SK-N-SH treated with all-trans-retinoic acid at 6 μM for 48 hours (cell line): ENCODE data around the gene ACOD1.

Experiments
- ATAC-seq: fragments of 200-7000 bp; cut with Tn5 transposase; 3 replicates; pipeline ENCODE4 v1.9.1; 2020; ENCODE audit warnings: mild to moderate bottlenecking, moderate library complexity
- ARNTL ChIP-seq: fragments of 450-650 bp; formaldehyde crosslinking; IDR thresholded peaks from 2 replicates; pipeline ENCODE4 v1.5.0; 2020; ENCODE audit warnings: low read depth, mild to moderate bottlenecking, moderate library complexity, borderline replicate concordance
- BACH2 ChIP-seq: fragments of 250-450 bp; sonication (Bioruptor Pico); IDR thresholded peaks from 2 replicates; pipeline ENCODE4 v1.9.0; 2021; ENCODE audit warnings: mild to moderate bottlenecking, borderline replicate concordance
- CREB5 ChIP-seq: fragments of 250-450 bp; sonication (Bioruptor Pico); IDR thresholded peaks from 2 replicates; pipeline ENCODE4 v1.5.1; 2020; ENCODE audit warnings: low read depth, mild to moderate bottlenecking, moderate library complexity
- CSDC2 ChIP-seq: fragments of 250-450 bp; sonication (Bioruptor Pico); IDR thresholded peaks from 2 replicates; pipeline ENCODE4 v1.5.0; 2020; ENCODE audit warnings: mild to moderate bottlenecking, moderate library complexity
- ESRRG ChIP-seq: fragments of 250-450 bp; sonication (Bioruptor Pico); IDR thresholded peaks from 2 replicates; pipeline ENCODE4 v1.6.1; 2021; ENCODE audit warnings: mild to moderate bottlenecking
- GLIS3 ChIP-seq: fragments of 250-450 bp; sonication (Bioruptor Pico); IDR thresholded peaks from 2 replicates; pipeline ENCODE4 v1.5.0; 2020; ENCODE audit warnings: mild to moderate bottlenecking, moderate library complexity
- ISL1 ChIP-seq: fragments of 250-450 bp; sonication (Bioruptor Pico); IDR thresholded peaks from 2 replicates; pipeline ENCODE4 v2.1.2; 2022; ENCODE audit warnings: mild to moderate bottlenecking, moderate library complexity
- OSR1 ChIP-seq: fragments of 250-450 bp; sonication (Bioruptor Pico); IDR thresholded peaks from 2 replicates; pipeline ENCODE4 v1.8.0; 2022; ENCODE audit warnings: moderate library complexity, mild to moderate bottlenecking, inconsistent platforms
- PPARA ChIP-seq: fragments of 250-450 bp; sonication (Bioruptor Pico); IDR thresholded peaks from 2 replicates; pipeline ENCODE4 v1.5.0; 2020; ENCODE audit warnings: mild to moderate bottlenecking, borderline replicate concordance
- RARB ChIP-seq: fragments of 250-450 bp; sonication (Bioruptor Pico); IDR thresholded peaks from 2 replicates; pipeline ENCODE4 v1.8.0; 2021; ENCODE audit warnings: mild to moderate bottlenecking, moderate library complexity
- SNAI2 ChIP-seq: fragments of 250-450 bp; sonication (Bioruptor Pico); IDR thresholded peaks from 2 replicates; pipeline ENCODE4 v1.5.0; 2020; ENCODE audit warnings: mild to moderate bottlenecking, moderate library complexity
- TCF4 ChIP-seq: fragments of 250-450 bp; sonication (Bioruptor Pico); IDR thresholded peaks from 2 replicates; pipeline ENCODE4 v1.8.0; 2021; ENCODE audit warnings: mild to moderate bottlenecking, moderate library complexity, borderline replicate concordance
- TOX ChIP-seq: fragments of 250-450 bp; sonication (Bioruptor Pico); IDR thresholded peaks from 2 replicates; pipeline ENCODE4 v1.8.0; 2021; ENCODE audit warnings: mild to moderate bottlenecking, moderate library complexity, borderline replicate concordance
- ZC3H10 ChIP-seq: fragments of 250-450 bp; sonication (Bioruptor Pico); IDR thresholded peaks from 2 replicates; pipeline ENCODE4 v1.5.1; 2021; ENCODE audit warnings: mild to moderate bottlenecking, moderate library complexity
- ZFP3 ChIP-seq: fragments of 250-450 bp; sonication (Bioruptor Pico); IDR thresholded peaks from 2 replicates; pipeline ENCODE4 v1.5.0; 2020; ENCODE audit warnings: mild to moderate bottlenecking, moderate library complexity
- ZNF565 ChIP-seq: fragments of 450-650 bp; formaldehyde crosslinking; conservative IDR thresholded peaks from 2 replicates; pipeline ENCODE4 v1.5.0; 2020; ENCODE audit warnings: low read depth, mild to moderate bottlenecking, moderate library complexity
- ZNF70 ChIP-seq: fragments of 450-650 bp; formaldehyde crosslinking; IDR thresholded peaks from 2 replicates; pipeline ENCODE4 v1.5.0; 2020; ENCODE audit warnings: mild to moderate bottlenecking, moderate library complexity
- ZNF8 ChIP-seq: fragments of 450-650 bp; formaldehyde crosslinking; IDR thresholded peaks from 2 replicates; pipeline ENCODE4 v1.5.0; 2020; ENCODE audit warnings: mild to moderate bottlenecking, moderate library complexity
- TF ChIP-seq, protein P1 (sequence below): fragments of 250-450 bp; sonication (Bioruptor Pico); IDR thresholded peaks from 2 replicates; pipeline ENCODE4 v1.5.1; 2021; ENCODE audit warnings: mild to moderate bottlenecking, moderate library complexity
- TF ChIP-seq, protein P2 (sequence below): fragments of 250-450 bp; sonication (Bioruptor Pico); IDR thresholded peaks from 2 replicates; pipeline ENCODE4 v1.8.0; 2021; ENCODE audit warnings: low read depth, mild to moderate bottlenecking, moderate library complexity, borderline replicate concordance
- TF ChIP-seq, protein P3 (sequence below): fragments of 250-450 bp; sonication (Bioruptor Pico); IDR thresholded peaks from 2 replicates; pipeline ENCODE4 v1.8.0; 2020; ENCODE audit warnings: mild to moderate bottlenecking, moderate library complexity, borderline replicate concordance

Gene ACOD1

GRCh38 chr13:76944456-76944855, 3.9 kb upstream of the ACOD1 start:
- TF ChIP-seq, protein P1, sequence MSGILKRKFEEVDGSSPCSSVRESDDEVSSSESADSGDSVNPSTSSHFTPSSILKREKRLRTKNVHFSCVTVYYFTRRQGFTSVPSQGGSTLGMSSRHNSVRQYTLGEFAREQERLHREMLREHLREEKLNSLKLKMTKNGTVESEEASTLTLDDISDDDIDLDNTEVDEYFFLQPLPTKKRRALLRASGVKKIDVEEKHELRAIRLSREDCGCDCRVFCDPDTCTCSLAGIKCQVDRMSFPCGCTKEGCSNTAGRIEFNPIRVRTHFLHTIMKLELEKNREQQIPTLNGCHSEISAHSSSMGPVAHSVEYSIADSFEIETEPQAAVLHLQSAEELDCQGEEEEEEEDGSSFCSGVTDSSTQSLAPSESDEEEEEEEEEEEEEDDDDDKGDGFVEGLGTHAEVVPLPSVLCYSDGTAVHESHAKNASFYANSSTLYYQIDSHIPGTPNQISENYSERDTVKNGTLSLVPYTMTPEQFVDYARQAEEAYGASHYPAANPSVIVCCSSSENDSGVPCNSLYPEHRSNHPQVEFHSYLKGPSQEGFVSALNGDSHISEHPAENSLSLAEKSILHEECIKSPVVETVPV, result no peak
- 0 out of 2 replicates have a peak, but pooled peaks have one; percentile 6 for TF ChIP-seq ISL1 (CRISPR knock-in tag)
- TF ChIP-seq, all 23 proteins: peak for 1
- no peak for ATAC-seq

DNA sequence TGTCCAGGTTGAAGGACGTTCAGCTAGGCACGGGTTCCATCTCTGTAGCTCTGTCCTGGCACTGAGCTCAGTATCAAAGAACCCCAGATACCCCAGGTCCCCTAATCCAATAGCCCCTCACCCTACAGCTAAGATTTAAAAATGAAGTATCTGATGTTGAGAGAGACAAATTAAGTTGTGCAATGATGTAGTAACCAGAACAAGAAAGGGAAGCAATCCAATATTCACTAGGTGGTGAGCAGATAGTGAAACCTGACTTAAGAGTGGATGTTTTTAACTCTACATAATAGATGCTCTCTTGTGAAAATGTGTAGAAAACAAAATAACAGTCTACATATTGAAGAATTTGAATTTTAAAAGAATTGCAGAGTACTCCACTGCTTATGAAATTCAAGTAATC, 1.8 kb downstream of the ACOD1 start:
- TF ChIP-seq CREB5 (CRISPR knock-in tag) (no peak), OSR1 (CRISPR knock-in tag) (no peak), RARB (no peak), ARNTL (CRISPR knock-in tag) (no peak), ZNF8 (no peak), ZNF565 (CRISPR knock-in tag) (no peak), GLIS3 (CRISPR knock-in tag) (no peak), BACH2 (CRISPR knock-in tag) (no peak), ZC3H10 (CRISPR knock-in tag) (no peak)
- TF ChIP-seq, protein P2, sequence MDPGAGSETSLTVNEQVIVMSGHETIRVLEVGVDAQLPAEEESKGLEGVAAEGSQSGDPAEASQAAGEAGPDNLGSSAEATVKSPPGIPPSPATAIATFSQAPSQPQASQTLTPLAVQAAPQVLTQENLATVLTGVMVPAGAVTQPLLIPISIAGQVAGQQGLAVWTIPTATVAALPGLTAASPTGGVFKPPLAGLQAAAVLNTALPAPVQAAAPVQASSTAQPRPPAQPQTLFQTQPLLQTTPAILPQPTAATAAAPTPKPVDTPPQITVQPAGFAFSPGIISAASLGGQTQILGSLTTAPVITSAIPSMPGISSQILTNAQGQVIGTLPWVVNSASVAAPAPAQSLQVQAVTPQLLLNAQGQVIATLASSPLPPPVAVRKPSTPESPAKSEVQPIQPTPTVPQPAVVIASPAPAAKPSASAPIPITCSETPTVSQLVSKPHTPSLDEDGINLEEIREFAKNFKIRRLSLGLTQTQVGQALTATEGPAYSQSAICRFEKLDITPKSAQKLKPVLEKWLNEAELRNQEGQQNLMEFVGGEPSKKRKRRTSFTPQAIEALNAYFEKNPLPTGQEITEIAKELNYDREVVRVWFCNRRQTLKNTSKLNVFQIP (CRISPR knock-in tag), result no peak
- ATAC-seq, result no peak

DNA sequence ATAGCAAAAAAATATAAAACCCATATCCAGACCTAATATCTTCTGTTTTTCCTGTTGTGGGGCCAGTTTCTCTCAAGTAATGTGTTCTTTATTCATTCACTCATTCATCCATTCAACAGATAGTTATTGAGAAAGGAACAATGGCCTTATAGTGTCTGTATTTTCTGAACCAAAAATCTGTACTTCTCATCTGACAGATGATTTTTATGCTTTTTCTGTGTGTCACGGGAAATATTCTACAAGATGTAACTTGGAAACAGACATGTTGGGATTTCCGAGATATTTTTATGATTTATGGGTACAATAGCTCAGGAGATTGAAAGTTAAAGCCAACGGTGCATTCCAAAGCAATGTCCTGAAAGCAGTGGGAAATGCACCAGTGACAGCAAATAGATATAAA, 5.7 kb downstream of the ACOD1 start:
- TF ChIP-seq RARB (no peak), OSR1 (CRISPR knock-in tag) (no peak), ZFP3 (CRISPR knock-in tag) (no peak), ZNF70 (CRISPR knock-in tag) (no peak), GLIS3 (CRISPR knock-in tag) (no peak), CSDC2 (CRISPR knock-in tag) (no peak), TOX (CRISPR knock-in tag) (no peak)
- TF ChIP-seq, protein P3, sequence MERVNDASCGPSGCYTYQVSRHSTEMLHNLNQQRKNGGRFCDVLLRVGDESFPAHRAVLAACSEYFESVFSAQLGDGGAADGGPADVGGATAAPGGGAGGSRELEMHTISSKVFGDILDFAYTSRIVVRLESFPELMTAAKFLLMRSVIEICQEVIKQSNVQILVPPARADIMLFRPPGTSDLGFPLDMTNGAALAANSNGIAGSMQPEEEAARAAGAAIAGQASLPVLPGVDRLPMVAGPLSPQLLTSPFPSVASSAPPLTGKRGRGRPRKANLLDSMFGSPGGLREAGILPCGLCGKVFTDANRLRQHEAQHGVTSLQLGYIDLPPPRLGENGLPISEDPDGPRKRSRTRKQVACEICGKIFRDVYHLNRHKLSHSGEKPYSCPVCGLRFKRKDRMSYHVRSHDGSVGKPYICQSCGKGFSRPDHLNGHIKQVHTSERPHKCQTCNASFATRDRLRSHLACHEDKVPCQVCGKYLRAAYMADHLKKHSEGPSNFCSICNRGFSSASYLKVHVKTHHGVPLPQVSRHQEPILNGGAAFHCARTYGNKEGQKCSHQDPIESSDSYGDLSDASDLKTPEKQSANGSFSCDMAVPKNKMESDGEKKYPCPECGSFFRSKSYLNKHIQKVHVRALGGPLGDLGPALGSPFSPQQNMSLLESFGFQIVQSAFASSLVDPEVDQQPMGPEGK (CRISPR knock-in tag), result no peak
- TF ChIP-seq, all 23 proteins: peak for 0
- ATAC-seq, result no peak

DNA sequence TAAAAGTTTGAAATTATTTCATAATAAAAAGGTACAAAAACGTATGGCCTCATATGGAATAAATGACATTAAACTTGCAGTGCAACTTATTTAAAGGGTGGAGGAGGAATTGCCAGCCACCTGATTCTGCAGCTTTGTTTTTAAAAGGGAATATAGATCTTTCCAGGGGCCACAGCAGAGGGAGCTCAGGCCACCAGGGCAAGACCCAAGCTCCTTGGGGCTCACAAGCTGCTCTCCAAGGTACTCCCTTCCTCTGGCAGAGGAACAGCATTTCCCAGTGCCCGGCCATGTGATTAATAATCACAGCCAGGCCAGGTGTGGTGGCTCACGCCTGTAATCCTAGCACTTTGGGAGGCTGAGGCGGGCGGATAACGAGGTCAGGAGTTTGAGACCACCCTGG, 6.2 kb downstream of the ACOD1 start:
- TF ChIP-seq ZNF8 (no peak), ZNF70 (CRISPR knock-in tag) (no peak), ZNF565 (CRISPR knock-in tag) (no peak)
- 0 out of 3 replicates have a peak, but pooled peaks have one; percentile 21 for ATAC-seq

GRCh38 chr13:76955193-76955592, 6.9 kb downstream of the ACOD1 start:
- no peak for ATAC-seq
- TF ChIP-seq RARB, result no peak
- TF ChIP-seq ESRRG, result no peak
- no peak for TF ChIP-seq ZC3H10 (CRISPR knock-in tag)
- no peak for TF ChIP-seq SNAI2 (CRISPR knock-in tag)
- no peak for TF ChIP-seq ZFP3 (CRISPR knock-in tag)
- TF ChIP-seq TCF4 (CRISPR knock-in tag), result no peak
- no peak for TF ChIP-seq CSDC2 (CRISPR knock-in tag)
- TF ChIP-seq, protein P1, result no peak
- TF ChIP-seq, protein P3 (CRISPR knock-in tag), result no peak
- TF ChIP-seq, protein P2 (CRISPR knock-in tag), result no peak
- no peak for TF ChIP-seq ARNTL (CRISPR knock-in tag)
- TF ChIP-seq PPARA (CRISPR knock-in tag), result no peak
- no peak for TF ChIP-seq TOX (CRISPR knock-in tag)
